NCI-H2171 (cell line): ENCODE data around the gene MYD88.

Source experiments
- DNase-seq: peaks from one replicate; lab custom pipeline; 2025; lab: John Stamatoyannopoulos, UW

MYD88 gene

GRCh38 chr3:38138349-38139190, at the start of gene MYD88:
MYD88 (plus strand) TSS chr3:38138661; CDS start chr3:38138701, 40 bp downstream.
- peak; percentile 23 for DNase-seq

- DNase-seq, result no peak
Measured at GRCh38 chr3:38089163-38089562, 49.3 kb upstream of the MYD88 start.

GRCh38 chr3:38090453-38090852, 48.0 kb upstream of the MYD88 start:
- no peak for DNase-seq

- no peak for DNase-seq
Measured at GRCh38 chr3:38094999-38095398, 43.5 kb upstream of the MYD88 start.

GRCh38 chr3:38095669-38096483, 42.6 kb upstream of the MYD88 start:
- DNase-seq, result no peak

GRCh38 chr3:38097446-38098375, 40.8 kb upstream of the MYD88 start:
- DNase-seq, result no peak

GRCh38 chr3:38098376-38098723, 40.1 kb upstream of the MYD88 start:
- no peak for DNase-seq

GRCh38 chr3:38099518-38099917, 38.9 kb upstream of the MYD88 start:
- no peak for DNase-seq

GRCh38 chr3:38100498-38100897, 38.0 kb upstream of the MYD88 start:
- no peak for DNase-seq

- no peak for DNase-seq
Measured at GRCh38 chr3:38101811-38102443, 36.5 kb upstream of the MYD88 start.

GRCh38 chr3:38102444-38102814, 36.0 kb upstream of the MYD88 start:
- no peak for DNase-seq

GRCh38 chr3:38105525-38105924, 32.9 kb upstream of the MYD88 start:
- DNase-seq, result no peak

GRCh38 chr3:38107911-38108648, 30.4 kb upstream of the MYD88 start:
- DNase-seq, result no peak

- DNase-seq, result no peak
Measured at GRCh38 chr3:38108649-38109579, 29.5 kb upstream of the MYD88 start.

- no peak for DNase-seq
Measured at GRCh38 chr3:38109580-38110313, 28.7 kb upstream of the MYD88 start.

GRCh38 chr3:38110314-38111050, 28.0 kb upstream of the MYD88 start:
- no peak for DNase-seq

- no peak for DNase-seq
Measured at GRCh38 chr3:38111201-38111600, 27.3 kb upstream of the MYD88 start.

- no peak for DNase-seq
Measured at GRCh38 chr3:38111696-38112377, 26.6 kb upstream of the MYD88 start.
